GM19328 (cell line): ENCODE measurements around the gene ADCY1.
"Not testable (repeated sequence)": the region's sequence is repeated elsewhere in the genome, so short reads cannot be mapped to it uniquely, and the experiment has no call there.

Experiments used
- ATAC-seq: cut with Tn5 transposase; IDR thresholded peaks from one replicate; pipeline ENCODE4 v1.9.1; 2021; ENCODE audit warnings: mild to moderate bottlenecking, moderate library complexity; ENCODE audit not compliant: unreplicated experiment

ADCY1 gene

DNA sequence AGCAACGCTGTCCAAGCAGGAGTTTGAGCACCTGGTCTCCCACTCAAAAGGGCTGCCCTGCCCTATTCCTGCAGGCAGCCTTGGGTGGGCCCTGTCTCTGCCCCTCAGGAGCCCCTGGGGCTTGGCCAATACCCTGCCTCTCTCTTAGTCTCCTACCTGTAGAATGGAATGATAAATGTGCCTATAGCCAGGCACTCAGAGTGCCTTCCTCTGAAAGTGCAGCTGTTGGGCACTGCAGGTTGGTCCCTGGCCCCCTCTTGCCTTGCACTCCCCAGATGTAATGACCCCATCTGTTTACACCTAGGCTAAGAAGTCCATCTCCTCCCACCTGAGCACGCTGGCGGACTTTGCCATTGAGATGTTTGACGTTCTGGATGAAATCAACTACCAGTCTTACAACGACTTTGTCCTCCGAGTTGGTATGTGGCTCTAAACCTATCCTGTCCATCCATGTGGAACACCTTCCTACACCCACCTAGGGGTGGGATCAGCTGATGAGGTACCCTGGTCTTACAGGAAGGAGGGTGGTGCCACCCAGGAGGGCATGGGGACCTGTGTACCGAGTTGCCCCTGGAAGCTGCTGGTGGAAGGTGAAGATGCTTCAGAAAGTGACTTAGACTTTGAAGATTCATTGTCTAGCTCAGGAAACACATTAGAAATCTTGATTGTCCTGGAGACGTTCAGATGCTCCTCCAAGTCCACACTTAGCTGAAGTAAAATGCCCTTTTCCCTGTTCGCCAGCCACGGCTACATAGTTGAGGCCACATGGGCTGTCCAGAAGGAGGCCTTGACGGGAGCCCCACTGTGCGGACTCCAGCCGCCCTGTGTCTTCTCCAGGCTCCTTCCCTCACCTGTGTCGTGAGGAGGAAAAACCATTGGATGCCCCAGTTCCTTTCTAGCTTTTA, 134.1 kb downstream of the ADCY1 start:
- ATAC-seq: no peak

GRCh38 chr7:45709168-45710042, 135.2 kb downstream of the ADCY1 start:
- no peak for ATAC-seq

- no peak for ATAC-seq
These were observed 136.3 kb downstream of the ADCY1 start for GRCh38 chr7:45710271-45711160.

GRCh38 chr7:45711161-45711490, 137.0 kb downstream of the ADCY1 start:
- no peak for ATAC-seq

GRCh38 chr7:45712057-45712689, 138.0 kb downstream of the ADCY1 start:
- ATAC-seq: no peak

DNA sequence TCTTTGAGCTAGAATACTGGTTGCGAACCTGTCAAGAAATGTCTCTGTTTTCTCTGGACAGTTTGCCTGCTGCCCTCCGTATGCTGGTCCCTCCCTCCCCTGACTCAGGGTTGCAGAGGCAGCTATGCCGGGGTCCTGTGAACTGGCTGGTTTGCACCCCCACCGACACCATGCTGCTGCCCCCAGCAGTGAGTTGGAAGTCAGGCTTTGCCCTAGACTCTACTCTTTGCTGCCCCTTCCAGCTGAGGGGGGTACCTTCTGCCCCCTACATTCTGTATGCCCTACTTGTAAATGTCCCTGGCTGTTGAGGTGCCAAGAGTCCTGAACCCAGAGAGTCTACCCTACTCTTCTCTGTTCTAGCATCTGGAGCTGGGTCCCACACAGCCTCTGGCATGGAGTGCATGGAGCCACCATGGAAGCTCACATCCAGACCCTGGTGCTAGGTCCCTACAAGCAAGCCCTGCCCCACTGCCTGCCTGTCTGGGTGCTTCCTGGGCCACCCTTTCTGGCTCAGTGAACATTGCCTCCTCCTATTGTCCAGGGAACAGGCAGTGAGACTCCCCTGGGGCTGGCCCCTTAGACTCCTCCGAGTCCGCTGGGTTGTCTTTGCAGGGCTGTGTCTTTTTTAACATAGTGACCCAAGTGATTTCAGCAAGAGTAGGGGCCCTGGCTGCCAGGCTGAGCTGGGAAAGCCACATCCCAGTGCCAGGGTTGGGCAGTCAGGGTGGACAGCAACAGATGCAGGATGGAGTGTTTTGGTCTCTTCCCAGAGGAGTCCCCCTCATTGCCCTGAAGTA, 138.9 kb downstream of the ADCY1 start:
- ATAC-seq: no peak

GRCh38 chr7:45713669-45714520, 139.7 kb downstream of the ADCY1 start:
- ATAC-seq: no peak

DNA sequence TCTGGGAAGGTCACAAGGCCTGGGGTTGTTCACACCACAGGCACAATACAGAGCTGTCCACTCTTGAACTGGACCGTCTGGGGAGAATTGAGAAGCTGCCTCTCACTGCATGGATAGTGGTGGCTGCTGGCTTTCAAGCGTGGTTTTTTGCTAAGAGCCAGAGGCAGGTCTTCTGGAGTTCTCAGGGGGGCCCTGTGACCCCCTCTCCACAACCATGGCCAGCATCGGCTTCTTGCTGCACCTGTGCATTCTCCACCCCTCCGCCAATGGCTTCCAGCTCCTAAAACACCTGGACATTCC, 140.3 kb downstream of the ADCY1 start:
- ATAC-seq: no peak

GRCh38 chr7:45715471-45716352, 141.5 kb downstream of the ADCY1 start:
- ATAC-seq: no peak

GRCh38 chr7:45716380-45717203, 142.4 kb downstream of the ADCY1 start:
- ATAC-seq: no peak

DNA sequence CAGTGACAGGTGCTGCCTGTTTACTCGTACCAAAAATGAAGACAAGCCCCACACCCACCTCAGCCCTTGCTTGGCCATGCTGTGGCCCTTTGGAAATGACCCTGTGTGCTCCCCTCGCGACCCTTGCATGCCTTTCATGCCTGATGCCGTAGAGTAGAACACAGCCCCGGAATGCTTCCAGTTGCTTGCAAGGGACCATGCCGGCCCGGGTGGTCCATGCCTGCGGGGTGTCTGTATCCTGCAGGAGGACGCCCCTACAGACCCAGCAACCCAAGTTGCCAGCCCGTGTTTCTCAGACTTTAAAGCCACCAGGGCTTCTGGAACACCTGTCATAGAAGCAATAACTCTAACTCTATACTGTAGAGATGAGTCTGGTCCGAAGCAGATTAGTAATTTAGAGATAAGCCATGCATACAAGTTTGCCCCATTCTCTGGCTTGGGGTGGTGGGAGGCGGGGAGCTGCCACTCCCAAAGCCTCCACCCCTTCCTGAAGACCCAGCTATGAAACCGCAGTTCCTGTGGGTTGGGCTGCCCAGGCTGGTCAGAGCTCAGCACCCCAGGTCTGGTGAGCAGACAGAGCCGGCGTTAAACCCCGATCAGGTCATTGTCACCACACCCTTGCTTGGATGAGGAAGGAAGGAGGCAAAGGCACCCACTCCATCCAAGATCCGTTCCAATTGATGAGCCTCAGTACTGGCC, 143.5 kb downstream of the ADCY1 start:
- ATAC-seq: no peak

DNA sequence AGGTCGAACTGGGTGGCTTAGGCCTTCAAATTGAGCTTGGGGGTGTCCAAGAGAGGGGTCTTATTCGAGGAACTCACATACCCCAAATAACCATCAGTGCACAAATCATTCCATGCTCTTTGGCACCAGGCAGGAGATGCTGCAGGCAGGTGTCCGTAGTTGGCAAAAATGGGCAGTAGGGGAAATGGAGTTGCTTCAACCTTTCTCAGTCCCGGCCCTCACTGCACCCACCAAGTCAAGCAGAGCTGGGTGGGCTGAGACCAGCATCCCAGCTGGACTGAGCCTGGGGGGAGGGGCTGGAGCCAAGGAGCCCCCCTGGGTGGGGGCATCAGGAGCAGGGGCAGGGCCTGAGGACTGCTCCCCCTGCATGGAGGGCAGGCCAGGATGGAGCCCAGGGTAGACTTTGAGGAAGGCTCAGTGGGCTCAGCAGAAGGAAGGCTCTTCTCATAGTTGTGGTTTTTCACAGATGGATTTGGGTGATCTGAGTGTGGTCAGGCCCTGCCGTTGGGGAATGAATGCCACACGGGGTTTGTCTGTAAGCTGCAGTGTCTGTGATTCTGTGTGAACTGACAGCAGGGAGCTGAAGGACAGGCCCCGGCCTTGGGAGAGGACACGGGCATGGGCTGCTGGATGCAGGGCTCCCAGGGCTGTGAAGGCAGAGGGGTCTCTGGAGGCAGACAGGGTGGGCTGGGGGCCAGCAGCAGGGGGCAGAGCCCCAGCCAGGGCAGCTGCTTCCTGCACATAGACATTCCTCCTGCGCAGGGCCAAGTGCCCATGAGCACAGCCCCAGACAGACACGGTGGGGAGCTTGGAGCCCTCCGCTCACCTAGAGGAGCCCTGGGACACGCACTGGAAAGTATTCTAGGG, 144.5 kb downstream of the ADCY1 start:
- no peak for ATAC-seq

DNA sequence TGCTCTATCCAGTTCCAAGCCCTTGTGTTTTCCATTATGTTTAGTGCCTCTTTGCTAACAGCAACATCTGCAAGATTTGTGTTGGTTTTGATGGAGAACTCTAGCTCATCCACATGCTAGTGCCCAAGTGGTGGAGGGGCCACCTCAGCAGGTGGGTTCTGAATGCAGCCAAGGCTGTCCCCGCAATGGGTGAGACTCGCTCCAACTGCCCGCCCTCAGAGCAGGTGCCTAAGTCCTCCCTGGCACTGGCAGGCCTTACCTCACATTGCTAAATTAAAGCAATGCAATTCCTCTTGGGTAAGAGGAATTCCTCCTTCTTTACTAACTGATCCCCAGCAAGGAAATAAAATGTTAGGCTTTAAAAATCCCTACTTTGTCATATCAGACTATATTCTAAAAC, 146.8 kb downstream of the ADCY1 start:
- no peak for ATAC-seq

DNA sequence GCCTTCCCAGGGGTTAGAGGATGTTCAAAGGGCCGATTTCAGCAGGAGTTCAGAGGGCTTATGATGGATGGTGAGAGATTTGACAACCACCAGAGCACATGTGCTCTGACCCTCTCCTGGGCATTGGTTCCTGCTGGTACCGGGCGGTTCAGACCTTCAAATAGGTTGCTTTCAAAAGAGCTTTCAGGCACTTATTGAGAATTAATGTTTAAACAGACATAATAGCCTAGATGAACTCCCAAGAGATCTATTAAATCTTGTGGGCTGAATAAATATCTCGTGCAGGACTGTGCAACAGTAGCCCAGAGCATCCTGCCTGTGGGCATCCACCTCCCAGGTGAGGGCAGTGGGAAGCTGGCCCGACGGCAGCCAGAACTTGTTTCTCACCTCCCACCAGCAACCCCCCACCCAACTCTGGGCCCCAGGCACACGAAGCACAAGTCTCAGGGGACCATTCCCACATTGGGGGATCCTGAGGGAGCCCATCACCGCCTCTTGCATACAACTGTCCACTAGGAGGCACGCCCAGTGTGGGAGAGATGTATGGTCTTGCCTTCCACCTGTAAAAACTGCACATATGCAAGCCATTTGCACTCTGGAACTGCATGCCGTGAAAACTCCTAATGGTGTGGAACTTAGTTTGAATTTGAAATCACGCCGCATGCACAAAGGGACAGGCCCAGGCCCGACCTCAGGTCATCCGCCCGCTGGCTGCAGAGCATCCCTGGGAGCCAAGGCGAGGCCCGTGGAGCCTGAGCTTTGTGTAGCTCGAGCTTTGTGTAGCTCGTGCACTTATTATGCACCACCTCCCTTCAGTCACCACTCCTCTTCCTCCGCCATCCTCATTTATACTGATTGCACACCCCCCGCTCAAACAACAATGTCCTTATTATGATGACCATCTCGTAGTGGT, 147.8 kb downstream of the ADCY1 start:
- no peak for ATAC-seq

DNA sequence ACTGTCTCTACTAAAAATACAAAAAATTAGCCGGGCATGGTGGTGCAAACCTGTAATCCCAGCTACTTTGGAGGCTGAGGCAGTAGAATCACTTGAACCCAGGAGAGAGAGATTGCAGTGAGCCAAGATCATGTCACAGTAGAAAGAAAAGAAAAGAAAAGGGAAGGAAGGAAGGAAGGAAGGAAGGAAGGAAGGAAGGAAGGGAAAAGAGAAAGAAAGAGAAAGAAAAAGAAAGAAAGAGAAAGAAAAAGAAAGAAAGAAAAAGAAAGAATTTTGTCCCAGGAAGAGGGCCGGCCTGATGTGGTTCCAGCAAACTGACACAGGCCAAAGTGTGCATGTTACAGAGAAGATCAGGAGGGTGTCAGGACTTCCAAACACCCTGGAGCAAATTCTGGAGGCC, 151.1 kb downstream of the ADCY1 start:
- not testable (repeated sequence) for ATAC-seq
